Omental fat pad (tissue), 4 donors: ENCODE data around the gene JAZF1. TPM values are rescaled to one million over a fixed set of nuclear protein-coding genes. Genes with fewer than 3 reads are reported as not detected.

ENCODE experiments used
- ATAC-seq: fragments of 150-250 bp; one replicate; pipeline ENCODE4 v1.9.1; 2016; ENCODE audit warnings: mild to moderate bottlenecking, moderate library complexity; ENCODE audit not compliant: low FRiP score
- DNase-seq: peaks from one replicate; pipeline ENCODE4 v3.0.0-alpha.2; 2019; ENCODE audit warnings: low spot score
- total RNA-seq, 4 donors: library from RNA; depleted of rRNA; stranded (reverse); fragments of >200 nt; gene quantifications; one replicate each; pipeline ENCODE4 v1.1.0, GENCODE V29; 2016
- TF ChIP-seq, protein P1 (sequence below), 3 donors: fragments of 450-650 bp; IDR thresholded peaks; one replicate each; pipeline ENCODE4 v1.5.1; 2016 to 2017; ENCODE audit warnings: antibody characterized with exemption in 3 of 3, mild to moderate bottlenecking in 3 of 3, moderate library complexity in 2 of 3

The JAZF1 gene
- total RNA-seq, 4 donors from 2014 or later, result 12.1 to 15.3 (median 12.8) TPM

- TF ChIP-seq, protein P1, sequence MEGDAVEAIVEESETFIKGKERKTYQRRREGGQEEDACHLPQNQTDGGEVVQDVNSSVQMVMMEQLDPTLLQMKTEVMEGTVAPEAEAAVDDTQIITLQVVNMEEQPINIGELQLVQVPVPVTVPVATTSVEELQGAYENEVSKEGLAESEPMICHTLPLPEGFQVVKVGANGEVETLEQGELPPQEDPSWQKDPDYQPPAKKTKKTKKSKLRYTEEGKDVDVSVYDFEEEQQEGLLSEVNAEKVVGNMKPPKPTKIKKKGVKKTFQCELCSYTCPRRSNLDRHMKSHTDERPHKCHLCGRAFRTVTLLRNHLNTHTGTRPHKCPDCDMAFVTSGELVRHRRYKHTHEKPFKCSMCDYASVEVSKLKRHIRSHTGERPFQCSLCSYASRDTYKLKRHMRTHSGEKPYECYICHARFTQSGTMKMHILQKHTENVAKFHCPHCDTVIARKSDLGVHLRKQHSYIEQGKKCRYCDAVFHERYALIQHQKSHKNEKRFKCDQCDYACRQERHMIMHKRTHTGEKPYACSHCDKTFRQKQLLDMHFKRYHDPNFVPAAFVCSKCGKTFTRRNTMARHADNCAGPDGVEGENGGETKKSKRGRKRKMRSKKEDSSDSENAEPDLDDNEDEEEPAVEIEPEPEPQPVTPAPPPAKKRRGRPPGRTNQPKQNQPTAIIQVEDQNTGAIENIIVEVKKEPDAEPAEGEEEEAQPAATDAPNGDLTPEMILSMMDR (IDR thresholded peaks at IDR 0.05), result no peak
- no peak for ATAC-seq
- no peak for DNase-seq
Observed at GRCh38 chr7:28222636-28223035, 42.0 kb upstream of the JAZF1 start.

GRCh38 chr7:28219793-28220192 lies 39.2 kb upstream of the JAZF1 start:
- TF ChIP-seq, protein P1 (IDR thresholded peaks at IDR 0.05), result no peak
- DNase-seq, result no peak
- ATAC-seq, result no peak

GRCh38 chr7:28217143-28217542 lies 36.5 kb upstream of the JAZF1 start:
- DNase-seq, result no peak
- no peak for ATAC-seq
- TF ChIP-seq, protein P1 (IDR thresholded peaks at IDR 0.05), result no peak

GRCh38 chr7:28211006-28211405 lies 30.4 kb upstream of the JAZF1 start:
- no peak for DNase-seq
- ATAC-seq, result no peak
- TF ChIP-seq, protein P1 (IDR thresholded peaks at IDR 0.05), result no peak

DNA sequence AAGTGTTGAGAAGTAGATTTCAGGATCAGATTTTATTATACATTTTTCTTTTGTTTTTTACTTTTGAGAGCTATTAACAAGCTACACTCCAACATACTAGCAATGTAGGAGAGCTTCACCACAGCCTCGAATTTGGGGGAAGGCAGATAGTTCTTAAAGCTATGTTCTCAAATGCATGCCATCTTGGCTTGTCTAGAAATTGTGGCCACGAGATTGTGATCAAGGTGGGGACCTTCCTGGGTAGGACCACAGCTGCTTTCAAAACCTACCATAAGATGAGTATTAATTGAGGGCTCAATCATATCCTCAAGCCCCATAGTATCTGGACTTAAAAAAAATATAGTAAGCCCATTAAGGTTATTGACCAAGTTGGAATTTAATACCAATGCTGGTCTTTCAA lies 27.9 kb upstream of the JAZF1 start:
- DNase-seq (no peak), ATAC-seq (no peak)
- TF ChIP-seq, protein P1 (IDR thresholded peaks at IDR 0.05), result no peak

GRCh38 chr7:28207486-28208158 lies 27.0 kb upstream of the JAZF1 start:
- DNase-seq (no peak), ATAC-seq (no peak)
- TF ChIP-seq, protein P1 (IDR thresholded peaks at IDR 0.05), result no peak

DNA sequence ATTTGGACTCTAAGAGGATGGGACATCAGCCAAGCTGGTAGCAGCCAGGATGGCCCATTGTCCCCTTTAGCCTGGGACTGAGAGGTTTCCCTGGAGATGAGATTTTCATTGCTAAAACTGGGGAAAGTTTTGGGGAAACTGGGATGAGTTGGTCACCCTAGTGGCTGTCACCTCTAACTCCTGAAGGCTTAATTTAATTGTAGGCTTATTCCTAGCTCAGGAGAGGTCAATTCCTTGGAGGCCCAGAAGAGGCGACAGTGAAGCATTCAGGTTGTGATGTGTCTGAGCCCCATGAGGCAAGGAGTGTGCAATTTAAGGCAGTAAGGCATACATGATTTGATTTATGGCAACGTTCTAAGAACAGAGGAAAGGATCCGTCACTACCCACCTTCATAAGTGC lies 24.9 kb upstream of the JAZF1 start:
- DNase-seq, result no peak
- TF ChIP-seq, protein P1 (IDR thresholded peaks at IDR 0.05), result no peak
- ATAC-seq, result no peak
